AG08395 (cell line): Measurements from ENCODE around the gene DGKQ.

Source experiments
- DNase-seq: peaks from one replicate; pipeline ENCODE4 v3.0.0; 2012; ENCODE audit warnings: mixed read lengths, low spot score

Gene DGKQ

DNA sequence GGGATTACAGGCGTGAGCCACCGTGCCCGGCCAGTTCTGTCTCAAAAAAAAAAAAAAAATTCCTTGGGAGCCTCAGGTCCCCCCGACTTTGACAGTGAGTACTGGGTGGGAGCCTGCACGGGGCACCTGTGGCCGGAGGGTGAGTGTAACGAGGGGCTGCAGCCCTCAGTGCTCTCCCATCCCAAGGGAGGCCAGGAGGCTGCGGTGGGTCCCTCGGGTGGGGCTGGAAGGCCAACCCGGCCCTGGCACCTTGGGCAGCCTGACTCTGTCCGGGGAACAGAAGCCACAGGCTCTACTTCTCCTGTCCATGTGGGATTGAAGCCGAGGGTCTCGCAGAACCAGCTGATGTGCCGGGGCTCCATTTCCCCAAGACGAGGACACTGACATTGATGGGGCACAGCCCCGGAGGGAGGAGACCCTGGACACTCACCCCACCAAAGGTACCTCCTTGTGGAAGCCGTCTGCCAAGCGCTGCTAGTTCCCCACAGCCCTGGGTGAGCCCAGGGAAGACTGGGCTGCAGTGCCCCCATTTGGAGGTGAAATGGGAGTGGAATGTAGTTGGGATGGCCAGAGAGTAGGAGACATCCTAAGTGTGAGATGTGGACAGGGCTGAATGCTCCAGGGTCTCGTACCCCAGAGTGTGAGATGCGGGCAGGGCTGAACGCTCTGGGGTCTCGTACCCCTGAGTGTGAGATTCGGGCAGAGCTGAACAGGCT, 22.1 kb upstream of the DGKQ start:
- no peak for DNase-seq

DNA sequence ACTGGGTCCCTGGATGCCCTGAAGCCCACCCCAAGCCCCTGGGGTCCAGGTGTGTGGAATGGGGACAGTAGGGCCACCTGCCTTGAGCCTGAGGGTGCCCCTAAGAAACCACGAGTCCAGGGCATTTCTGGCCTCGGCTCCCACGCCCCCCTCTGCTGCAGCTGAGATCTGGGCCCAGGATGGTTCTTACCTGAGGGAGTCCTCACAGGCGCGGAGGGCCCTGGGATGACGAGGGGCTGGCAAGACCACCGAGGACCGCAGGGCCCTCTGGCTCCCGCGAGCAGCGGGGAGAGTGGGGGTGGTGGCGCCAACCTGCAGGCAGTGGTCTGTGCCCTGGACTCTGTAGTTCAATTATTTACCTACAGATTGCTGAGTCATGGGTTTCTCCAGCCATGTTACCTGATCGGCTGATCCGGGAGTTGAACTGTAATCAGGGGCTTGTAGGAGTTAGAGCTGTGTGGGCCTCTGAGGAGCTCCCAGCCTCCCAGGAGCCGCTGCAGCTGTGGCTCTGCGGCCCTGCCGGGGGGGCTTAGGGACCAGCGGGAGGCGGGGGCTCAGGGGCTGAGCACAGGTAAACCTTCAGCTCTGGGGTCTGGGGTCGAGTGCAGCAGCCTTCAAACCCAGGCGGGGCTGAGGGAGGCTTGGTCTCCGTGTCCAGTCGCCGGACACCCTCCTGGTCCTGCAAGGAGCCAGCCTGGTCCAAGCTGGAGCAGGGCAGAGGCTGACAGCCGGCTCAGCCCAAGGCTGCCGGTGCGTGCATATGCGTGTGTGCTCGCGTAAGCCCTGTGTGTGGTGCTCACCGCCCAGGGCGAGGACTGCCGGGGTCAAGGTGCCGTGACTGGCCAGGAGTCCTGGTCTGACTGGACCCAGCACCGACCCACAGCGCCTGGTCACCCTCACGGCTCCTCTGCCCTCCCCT, 20.0 kb upstream of the DGKQ start, which contains the start of gene SLC26A1:
Gene SLC26A1 (minus strand): TSS at position 294 of the 919 bp plus-strand sequence. CDS start 1,701 bp downstream, outside the sequence.
- no peak for DNase-seq

- no peak for DNase-seq
Measured at GRCh38 chr4:992297-993110, 19.1 kb upstream of the DGKQ start.

DNA sequence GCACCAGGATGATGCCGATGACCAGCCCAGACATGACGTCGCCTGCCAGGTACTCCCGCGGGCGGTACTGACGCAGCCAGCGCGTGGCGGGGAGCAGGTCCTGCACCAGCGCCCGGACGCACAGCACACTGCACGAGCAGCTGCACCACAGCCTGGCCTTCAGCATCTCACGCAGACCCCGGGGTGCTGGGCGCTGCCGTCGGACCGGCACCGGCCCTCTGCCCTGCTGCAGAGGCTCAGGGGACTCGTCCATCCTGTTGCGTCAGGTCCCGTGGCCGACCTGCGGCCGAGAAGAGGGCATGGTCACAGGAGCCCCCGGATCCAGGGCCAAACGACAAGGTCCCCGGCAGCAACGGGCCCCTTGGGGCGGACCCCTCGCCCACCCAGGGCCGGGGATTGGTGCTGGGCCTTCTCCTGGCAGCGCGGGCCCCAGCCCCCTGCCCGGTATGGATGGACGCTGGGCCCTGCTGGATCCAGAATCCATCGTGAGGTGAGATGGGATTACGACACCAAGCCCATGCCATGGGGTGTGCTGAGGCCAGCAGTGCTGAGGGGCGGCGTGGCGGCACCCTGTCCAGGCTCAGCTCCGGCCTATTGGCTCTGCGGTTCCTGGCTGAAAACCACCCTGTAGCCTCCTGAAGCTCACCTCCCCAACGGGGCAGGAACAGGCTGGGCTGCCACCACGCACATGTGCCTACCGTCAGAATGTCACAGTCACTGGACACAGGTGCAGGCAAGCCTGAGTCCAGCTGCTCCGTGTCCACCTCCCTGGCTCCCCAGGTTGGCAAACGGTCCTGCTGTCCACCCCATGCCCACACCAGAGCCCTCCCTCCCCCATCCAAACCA, 18.3 kb upstream of the DGKQ start:
- no peak for DNase-seq

DNA sequence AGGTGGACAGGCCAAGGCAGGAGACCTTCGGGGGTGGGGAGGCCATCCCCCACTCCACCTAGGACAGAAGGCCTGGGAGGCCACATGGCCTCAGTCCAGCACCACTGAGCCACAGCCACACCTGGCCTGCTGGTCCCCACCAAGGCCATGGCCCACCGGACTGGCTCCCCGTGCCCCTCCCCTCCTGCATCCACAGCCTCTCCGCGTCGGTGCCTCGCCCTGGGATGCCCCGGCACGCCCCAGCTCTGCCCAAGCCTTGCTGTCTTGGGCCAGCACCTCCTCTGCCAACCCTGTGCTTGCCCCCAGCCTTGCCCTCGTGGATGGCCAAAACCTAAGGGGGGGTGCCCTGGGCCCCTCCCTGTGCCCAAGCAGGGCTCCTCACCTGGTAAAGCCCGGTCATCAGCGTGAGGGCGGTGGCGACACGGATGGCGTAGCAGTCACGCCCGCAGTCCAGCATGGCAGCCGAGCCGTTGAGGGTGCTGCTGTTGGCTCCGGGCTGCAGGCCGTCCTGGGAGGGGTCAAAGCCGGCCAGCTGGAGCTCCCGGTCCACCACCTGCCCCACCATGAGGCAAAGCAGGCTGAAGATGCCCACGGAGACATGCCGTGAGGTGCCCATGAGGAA, 17.5 kb upstream of the DGKQ start:
- DNase-seq = no peak

GRCh38 chr4:989722-990471, 16.5 kb upstream of the DGKQ start:
- no peak for DNase-seq

DNA sequence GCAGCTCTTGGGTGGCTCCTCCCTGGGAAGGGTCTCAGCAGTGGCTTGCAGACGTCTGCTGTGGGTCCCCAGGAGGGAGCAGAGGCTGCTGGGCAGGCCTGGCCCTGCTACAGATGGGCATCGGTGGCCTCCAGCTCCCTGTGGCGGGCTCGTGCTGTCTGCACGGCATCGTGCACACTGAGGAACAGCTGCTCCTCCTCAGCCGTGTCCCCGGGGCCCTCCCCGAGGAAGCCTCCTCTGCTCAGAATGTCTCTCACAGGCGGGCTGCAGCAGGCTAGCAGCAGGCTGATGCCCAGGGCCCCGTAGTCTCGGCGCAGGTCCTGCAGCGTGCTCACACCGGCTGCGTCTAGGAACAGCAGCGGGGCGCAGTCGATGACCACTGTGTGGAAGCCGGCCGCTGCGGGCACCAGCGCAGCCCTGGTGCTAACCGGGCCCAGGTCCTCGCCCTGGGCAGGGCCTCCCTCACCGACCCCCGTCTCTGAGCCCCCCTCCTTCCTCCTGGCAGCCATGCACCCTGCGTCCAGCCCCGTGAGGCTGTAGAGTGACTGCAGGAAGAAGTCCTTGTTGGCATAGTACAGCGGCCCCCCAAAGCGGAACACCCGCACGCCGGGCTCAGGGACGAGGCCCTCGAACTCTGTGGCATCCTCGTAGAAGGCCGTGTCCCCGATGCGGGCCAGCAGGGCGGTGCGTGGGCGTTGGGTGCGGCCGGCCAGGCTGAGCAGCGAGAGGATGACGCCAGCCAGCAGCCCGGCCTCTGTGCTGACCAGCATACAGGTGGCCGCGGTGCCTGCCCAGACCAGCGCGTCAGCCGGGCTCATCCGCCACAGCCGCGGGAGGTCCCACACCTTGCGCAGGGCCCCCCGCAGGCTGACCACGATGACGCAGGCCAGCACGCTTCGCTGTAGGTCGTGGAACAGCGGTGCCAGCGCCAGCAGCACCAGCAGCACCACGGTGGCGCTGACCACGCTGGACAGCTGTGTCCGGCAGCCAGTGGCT, 15.7 kb upstream of the DGKQ start:
- DNase-seq = no peak

DNA sequence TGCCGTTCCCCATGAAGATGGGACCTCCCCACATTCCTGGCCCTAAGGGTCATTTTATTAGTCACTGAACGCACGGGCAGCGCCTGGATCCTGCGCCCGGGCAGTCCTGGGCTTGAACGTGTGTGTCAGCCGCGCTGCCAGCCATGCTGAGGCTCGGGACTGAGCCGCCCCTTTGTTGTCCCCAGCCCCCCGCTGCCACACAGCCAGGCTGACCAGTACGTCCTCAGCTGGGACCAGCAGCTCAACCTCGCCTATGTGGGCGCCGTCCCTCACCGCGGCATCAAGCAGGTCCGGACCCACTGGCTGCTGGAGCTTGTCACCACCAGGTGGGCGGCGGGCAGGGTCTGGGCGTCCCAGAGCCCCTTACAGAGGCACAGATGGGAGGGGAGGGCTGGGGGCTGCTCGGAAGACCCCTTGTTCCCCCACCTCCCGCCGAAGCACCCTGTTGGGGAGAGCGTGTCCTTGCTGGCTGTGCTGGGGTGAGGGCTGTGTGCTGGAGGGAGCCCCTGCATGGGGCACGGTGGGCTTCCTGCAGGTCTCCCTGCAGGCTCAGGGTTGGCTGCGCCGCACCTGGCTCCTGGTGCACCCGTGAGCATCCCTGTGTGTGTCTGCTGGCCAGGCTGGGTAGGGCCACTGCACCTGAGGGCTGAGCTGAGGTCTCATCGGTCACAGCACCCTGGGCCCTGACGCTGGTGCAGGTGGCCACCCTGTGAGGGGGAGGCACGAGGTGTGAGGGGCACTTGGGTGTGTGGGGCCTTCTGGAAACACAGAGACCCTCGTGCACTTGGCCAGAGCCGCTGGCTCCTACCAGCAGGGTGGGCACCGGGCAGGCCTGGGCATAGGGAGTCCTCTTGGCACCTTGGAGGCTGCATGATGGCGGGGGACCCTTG, 14.5 kb upstream of the DGKQ start:
- DNase-seq = peak; percentile 76

GRCh38 chr4:986879-987623, 13.7 kb upstream of the DGKQ start, which contains the start of gene IDUA:
Gene IDUA, plus strand, starts transcription at chr4:987044. Its CDS starts 41 bp downstream, at chr4:987085.
- peak; percentile 91 for DNase-seq

DNA sequence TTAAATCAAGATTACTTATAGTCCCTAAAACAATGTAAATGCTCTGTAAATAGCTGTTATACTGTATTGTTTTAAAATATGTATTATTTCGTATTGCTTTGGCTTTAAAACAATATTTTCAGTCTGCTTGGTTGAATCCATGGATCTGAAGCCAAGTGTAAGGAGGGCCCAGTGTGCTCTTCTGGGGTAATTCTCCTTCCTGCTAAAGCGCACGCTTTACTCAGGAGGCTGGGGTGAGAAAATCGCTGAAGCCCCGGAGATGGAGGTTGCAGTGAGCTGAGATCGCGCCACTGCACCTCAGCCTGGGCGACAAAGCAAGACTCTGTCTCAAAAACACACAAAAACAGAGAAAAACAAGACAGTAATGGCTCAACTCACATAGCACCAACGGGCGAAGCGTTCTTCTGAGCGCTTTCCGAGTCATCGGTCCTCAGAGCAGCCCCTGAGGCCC, 13.1 kb upstream of the DGKQ start:
- no peak for DNase-seq

GRCh38 chr4:985123-985830, 11.9 kb upstream of the DGKQ start:
- peak; percentile 84 for DNase-seq

GRCh38 chr4:984336-985054, 11.1 kb upstream of the DGKQ start:
- no peak for DNase-seq

GRCh38 chr4:982814-983213, 9.4 kb upstream of the DGKQ start:
- DNase-seq = no peak

DNA sequence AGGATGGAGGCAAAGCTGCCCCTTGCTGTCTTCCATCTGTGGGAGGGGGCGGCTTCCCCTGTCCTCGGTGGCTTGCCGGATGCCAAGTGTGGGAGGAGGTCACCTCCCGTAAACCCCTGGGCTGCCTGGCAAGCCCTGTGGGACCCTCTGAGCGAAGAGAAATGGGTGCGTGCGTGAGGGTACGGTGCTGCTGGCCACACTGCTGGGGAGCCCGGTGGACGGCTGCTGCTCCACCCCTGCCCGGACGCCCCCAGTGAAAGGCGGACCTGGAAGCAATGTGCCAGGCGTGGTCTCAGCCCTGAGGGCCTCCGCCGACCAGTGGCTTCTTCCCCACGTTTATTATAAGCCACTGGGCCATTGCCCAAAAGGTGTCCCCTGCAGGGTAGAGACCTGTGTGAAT, 8.9 kb upstream of the DGKQ start:
- DNase-seq = no peak

DNA sequence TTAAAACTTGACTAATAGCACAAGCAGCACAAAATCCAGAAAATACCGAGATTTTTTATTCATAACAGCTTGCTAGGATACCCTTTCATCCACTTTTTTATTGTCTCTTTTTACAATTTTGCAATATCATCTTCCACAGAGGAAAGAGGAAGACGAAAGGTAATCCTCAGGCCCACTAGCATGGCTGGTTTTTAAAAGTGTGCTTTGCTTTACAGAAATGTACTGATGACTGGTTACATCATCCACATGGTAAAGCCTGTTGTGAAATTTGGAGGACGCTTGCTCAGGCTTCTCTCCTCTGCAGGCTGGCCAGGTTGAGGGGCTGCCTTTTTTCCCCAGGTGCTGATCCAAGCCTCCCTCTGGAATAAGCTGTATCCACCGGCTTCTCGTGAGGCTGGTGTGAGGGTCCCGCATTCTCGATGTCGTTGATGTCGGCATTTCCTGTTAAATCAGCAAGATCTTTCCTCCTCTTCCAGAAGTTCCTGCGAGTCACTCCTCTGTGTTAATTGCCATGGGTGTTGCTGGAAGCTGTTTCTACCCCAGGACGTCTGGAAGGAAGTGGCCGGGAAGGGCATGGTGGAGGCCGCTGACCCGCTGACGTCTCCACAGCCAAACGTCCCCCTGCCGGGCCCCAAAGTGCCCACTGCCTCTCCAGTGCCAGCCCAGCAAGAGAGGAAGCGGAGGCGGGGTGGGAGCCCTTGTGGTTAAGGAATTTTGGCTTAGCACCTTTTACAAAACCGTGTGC, 5.8 kb upstream of the DGKQ start:
- no peak for DNase-seq
